ENCODE data around the gene LAMC3. TPM values are rescaled to one million over a fixed set of nuclear protein-coding genes. Genes with fewer than 3 reads are reported as not detected.
"Not testable (repeated sequence)": the region's sequence is repeated elsewhere in the genome, so short reads cannot be mapped to it uniquely, and the experiment has no call there.

The LAMC3 gene
- total RNA-seq, 1 donor = not detected

DNA sequence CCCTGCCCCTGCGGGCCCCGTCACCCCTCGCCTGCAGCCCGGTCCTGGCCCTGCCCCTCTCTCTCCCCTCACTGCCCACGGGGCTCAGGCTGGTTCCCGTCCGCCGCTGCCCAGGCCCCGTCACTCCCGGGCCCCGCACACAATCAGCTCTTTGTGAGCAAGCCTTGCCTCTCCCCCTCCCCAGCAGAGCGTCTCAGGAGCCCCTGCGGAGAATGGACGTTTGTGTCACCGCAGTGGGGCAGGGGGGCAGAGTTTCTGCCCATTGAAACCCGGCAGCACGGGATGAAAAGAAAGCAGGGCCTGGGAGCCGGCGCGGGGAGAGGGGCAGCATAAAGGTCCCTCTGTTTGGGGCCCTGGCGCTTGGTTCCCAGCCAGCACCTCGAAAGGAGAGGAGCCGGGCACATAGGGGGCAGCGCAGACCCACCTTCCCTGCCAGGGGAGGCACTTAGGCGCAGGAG is 102.9 kb downstream of the LAMC3 start:
- Histone ChIP-seq H3K27ac (ENCODE audit: low read depth, low read length) (no peak overlapping the region), H3K4me2 (ENCODE audit: insufficient read depth, low read length) (no peak overlapping the region), H3K4me3 (ENCODE audit: insufficient read depth, low read length) (no peak overlapping the region), H3K27me3 (ENCODE audit: insufficient read depth, low read length) (peaks cover 13% of the 10 kb centered on the region), H3K4me1 (ENCODE audit: insufficient read depth, low read length) (no peaks in the 10 kb centered on the region), H2AFZ (ENCODE audit: low read length) (peak overlapping the region; percentile 35), H3K36me3 (ENCODE audit: insufficient read depth, low read length) (no peaks in the 10 kb centered on the region), H4K20me1 (ENCODE audit: insufficient read depth, low read length) (no peaks in the 10 kb centered on the region), H3K79me2 (ENCODE audit: insufficient read depth, low read length) (no peaks in the 10 kb centered on the region), H3K9me3 (ENCODE audit: low read depth, low read length) (no peaks in the 10 kb centered on the region)
- TF ChIP-seq, protein P1, sequence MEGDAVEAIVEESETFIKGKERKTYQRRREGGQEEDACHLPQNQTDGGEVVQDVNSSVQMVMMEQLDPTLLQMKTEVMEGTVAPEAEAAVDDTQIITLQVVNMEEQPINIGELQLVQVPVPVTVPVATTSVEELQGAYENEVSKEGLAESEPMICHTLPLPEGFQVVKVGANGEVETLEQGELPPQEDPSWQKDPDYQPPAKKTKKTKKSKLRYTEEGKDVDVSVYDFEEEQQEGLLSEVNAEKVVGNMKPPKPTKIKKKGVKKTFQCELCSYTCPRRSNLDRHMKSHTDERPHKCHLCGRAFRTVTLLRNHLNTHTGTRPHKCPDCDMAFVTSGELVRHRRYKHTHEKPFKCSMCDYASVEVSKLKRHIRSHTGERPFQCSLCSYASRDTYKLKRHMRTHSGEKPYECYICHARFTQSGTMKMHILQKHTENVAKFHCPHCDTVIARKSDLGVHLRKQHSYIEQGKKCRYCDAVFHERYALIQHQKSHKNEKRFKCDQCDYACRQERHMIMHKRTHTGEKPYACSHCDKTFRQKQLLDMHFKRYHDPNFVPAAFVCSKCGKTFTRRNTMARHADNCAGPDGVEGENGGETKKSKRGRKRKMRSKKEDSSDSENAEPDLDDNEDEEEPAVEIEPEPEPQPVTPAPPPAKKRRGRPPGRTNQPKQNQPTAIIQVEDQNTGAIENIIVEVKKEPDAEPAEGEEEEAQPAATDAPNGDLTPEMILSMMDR (IDR thresholded peaks at IDR 0.05; ENCODE audit: extremely low read depth, low read depth, low read length) = no peak
- DNase-seq (ENCODE audit: insufficient read length, low spot score, missing footprints) = peak; percentile 39

DNA sequence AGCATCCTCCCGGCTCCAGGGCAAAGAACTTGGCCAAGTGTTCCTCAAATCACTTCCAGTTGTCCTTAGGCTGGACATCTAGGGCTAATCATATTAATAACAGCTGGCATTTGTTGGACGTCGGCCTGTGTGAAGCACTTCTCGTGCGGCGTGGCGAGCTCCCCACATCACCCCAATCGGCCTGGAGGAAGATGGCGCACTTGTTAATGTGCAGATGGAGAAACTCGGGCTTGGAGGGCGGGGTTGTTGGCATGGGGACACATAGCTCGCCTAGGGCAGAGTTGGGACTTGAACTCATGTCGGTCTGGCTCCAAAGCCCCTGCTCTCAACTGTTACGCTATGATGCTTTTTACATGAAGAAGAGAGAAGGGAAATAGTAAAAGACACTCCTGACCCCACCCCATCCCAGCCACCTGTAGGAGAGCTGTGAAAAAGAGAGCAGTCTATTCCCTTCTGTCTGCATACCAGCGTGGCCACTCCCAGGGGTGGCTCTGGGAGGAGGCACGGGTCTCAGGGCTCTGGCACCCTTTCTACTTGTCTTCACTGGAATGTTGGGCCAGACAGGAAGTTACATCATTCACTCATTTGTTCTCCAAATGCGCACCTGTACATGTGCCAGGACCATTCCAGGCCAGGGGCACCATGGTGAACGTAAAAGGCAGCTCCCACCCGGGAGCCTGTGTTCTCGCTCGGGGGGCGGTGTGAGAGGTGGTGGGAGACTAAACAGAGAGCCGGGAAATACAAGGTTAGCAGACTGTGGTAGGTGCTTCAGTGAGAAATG is 103.6 kb downstream of the LAMC3 start:
- TF ChIP-seq, protein P1 (IDR thresholded peaks at IDR 0.05; ENCODE audit: extremely low read depth, low read depth, low read length) = no peak
- peaks cover 4% of the 10 kb centered on the region for H3K4me1 ChIP-seq (ENCODE audit: insufficient read depth, low read length)
- peak overlapping the region; percentile 35 for H2AFZ ChIP-seq (ENCODE audit: low read length)
- H3K36me3 ChIP-seq (ENCODE audit: insufficient read depth, low read length) = no peaks in the 10 kb centered on the region
- H3K4me3 ChIP-seq (ENCODE audit: insufficient read depth, low read length) = no peak overlapping the region
- no peak overlapping the region for H3K4me2 ChIP-seq (ENCODE audit: insufficient read depth, low read length)
- peaks cover 12% of the 10 kb centered on the region for H3K27me3 ChIP-seq (ENCODE audit: insufficient read depth, low read length)
- no peak overlapping the region for H3K27ac ChIP-seq (ENCODE audit: low read depth, low read length)
- H3K79me2 ChIP-seq (ENCODE audit: insufficient read depth, low read length) = no peaks in the 10 kb centered on the region
- no peaks in the 10 kb centered on the region for H3K9me3 ChIP-seq (ENCODE audit: low read depth, low read length)
- no peak for DNase-seq (ENCODE audit: insufficient read length, low spot score, missing footprints)
- no peaks in the 10 kb centered on the region for H4K20me1 ChIP-seq (ENCODE audit: insufficient read depth, low read length)

GRCh38 chr9:131113655-131114054 is 104.7 kb downstream of the LAMC3 start:
- Histone ChIP-seq H3K36me3 (ENCODE audit: insufficient read depth, low read length) (no peaks in the 10 kb centered on the region), H3K4me1 (ENCODE audit: insufficient read depth, low read length) (peaks cover 4% of the 10 kb centered on the region), H3K27ac (ENCODE audit: low read depth, low read length) (no peak overlapping the region), H3K79me2 (ENCODE audit: insufficient read depth, low read length) (no peaks in the 10 kb centered on the region), H3K9me3 (ENCODE audit: low read depth, low read length) (no peaks in the 10 kb centered on the region), H3K4me2 (ENCODE audit: insufficient read depth, low read length) (no peak overlapping the region), H4K20me1 (ENCODE audit: insufficient read depth, low read length) (no peaks in the 10 kb centered on the region), H3K4me3 (ENCODE audit: insufficient read depth, low read length) (no peak overlapping the region), H3K27me3 (ENCODE audit: insufficient read depth, low read length) (peaks cover 12% of the 10 kb centered on the region), H2AFZ (ENCODE audit: low read length) (no peak overlapping the region)
- peak; percentile 46 for DNase-seq (ENCODE audit: insufficient read length, low spot score, missing footprints)
- TF ChIP-seq, protein P1 (IDR thresholded peaks at IDR 0.05; ENCODE audit: extremely low read depth, low read depth, low read length) = no peak

DNA sequence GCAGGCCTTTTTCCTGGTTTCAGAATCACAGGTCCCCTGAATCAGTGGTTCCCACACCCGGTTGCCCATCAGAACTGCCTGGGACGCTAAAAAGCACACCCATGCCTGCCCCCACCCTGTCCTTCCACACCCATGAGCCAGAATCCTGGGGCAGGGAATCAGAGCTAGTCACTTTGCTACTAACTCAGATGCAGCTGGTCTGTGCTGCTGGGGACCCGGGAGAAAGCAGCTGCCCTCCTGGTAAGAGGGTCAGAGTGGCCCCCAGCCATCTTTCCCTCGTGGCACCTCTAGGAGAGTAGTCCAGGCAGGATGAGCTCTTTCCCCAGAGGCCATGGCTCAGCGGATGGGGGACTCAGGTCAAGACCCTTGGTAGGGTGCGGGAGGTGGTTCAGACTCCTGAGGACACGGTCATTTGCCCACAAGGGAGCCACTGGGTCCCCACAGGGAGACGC is 105.1 kb downstream of the LAMC3 start:
- Histone ChIP-seq H4K20me1 (ENCODE audit: insufficient read depth, low read length) (no peaks in the 10 kb centered on the region), H2AFZ (ENCODE audit: low read length) (no peak overlapping the region), H3K4me2 (ENCODE audit: insufficient read depth, low read length) (no peak overlapping the region), H3K27ac (ENCODE audit: low read depth, low read length) (no peak overlapping the region), H3K79me2 (ENCODE audit: insufficient read depth, low read length) (no peaks in the 10 kb centered on the region), H3K4me3 (ENCODE audit: insufficient read depth, low read length) (no peak overlapping the region), H3K4me1 (ENCODE audit: insufficient read depth, low read length) (peaks cover 4% of the 10 kb centered on the region), H3K27me3 (ENCODE audit: insufficient read depth, low read length) (peaks cover 12% of the 10 kb centered on the region), H3K36me3 (ENCODE audit: insufficient read depth, low read length) (no peaks in the 10 kb centered on the region), H3K9me3 (ENCODE audit: low read depth, low read length) (no peaks in the 10 kb centered on the region)
- TF ChIP-seq, protein P1 (IDR thresholded peaks at IDR 0.05; ENCODE audit: extremely low read depth, low read depth, low read length) = no peak
- no peak for DNase-seq (ENCODE audit: insufficient read length, low spot score, missing footprints)

DNA sequence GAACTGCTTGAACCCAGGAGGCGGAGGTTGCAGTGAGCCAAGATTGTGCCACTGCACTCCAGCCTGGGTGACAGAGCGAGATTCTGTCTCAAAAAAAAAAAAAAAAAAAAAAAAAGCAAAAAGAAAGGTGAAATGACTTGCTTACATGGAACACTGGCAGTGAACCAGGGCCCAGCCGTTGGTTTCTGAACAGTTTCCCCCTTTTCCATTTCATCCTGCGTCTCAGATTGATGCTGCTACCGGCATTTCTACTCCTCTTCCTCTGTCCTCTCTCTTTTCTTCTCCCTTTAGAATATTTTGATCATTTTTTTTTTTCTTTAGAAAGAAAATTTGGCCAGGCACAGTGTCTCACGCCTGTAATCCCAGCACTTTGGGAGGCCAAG is 106.4 kb downstream of the LAMC3 start:
- not testable (repeated sequence) for DNase-seq (ENCODE audit: insufficient read length, low spot score, missing footprints); H3K4me3 ChIP-seq (ENCODE audit: insufficient read depth, low read length); H2AFZ ChIP-seq (ENCODE audit: low read length); H3K36me3 ChIP-seq (ENCODE audit: insufficient read depth, low read length); H3K9me3 ChIP-seq (ENCODE audit: low read depth, low read length); H3K27ac ChIP-seq (ENCODE audit: low read depth, low read length); H3K4me2 ChIP-seq (ENCODE audit: insufficient read depth, low read length); H4K20me1 ChIP-seq (ENCODE audit: insufficient read depth, low read length); H3K79me2 ChIP-seq (ENCODE audit: insufficient read depth, low read length); H3K4me1 ChIP-seq (ENCODE audit: insufficient read depth, low read length)
- H3K27me3 ChIP-seq (ENCODE audit: insufficient read depth, low read length) = peaks cover 12% of the 10 kb centered on the region
